Activated CD8-positive, alpha-beta T cell treated with anti-CD3 and anti-CD28 coated beads for 36 hours (primary cell): ENCODE results near the gene CMKLR1. TPM values are rescaled to one million over a fixed set of nuclear protein-coding genes. Genes with fewer than 3 reads are reported as not detected.

ENCODE experiments used
- ATAC-seq: fragments of 200-7000 bp; cut with Tn5 transposase; one replicate; pipeline ENCODE4 v1.10.0; 2021; ENCODE audit warnings: mild to moderate bottlenecking, moderate library complexity
- CTCF ChIA-PET: fragments of 350-600 bp; sonication (Branson Sonifier 250); formaldehyde crosslinking; loops from one replicate; lab custom pipeline; 2021; ENCODE audit warnings: antibody characterized with exemption; lab: Charles Lee
- POLR2A ChIA-PET: fragments of 350-600 bp; sonication (Branson Sonifier 250); formaldehyde crosslinking; loops from one replicate; lab custom pipeline; 2021; ENCODE audit warnings: antibody characterized with exemption; lab: Charles Lee
- DNase-seq: peaks from one replicate; pipeline ENCODE4 v3.0.0-alpha.2; 2020
- H3K27ac Mint-ChIP-seq: one replicate; pipeline ENCODE4 v1.8.0; 2021; ENCODE audit warnings: mild to moderate bottlenecking, mixed read lengths
- H3K27me3 Mint-ChIP-seq: one replicate; pipeline ENCODE4 v1.8.0; 2021; ENCODE audit warnings: mixed read lengths
- H3K36me3 Mint-ChIP-seq: one replicate; pipeline ENCODE4 v1.8.0; 2021; ENCODE audit warnings: low read depth, mixed read lengths
- H3K4me1 Mint-ChIP-seq: one replicate; pipeline ENCODE4 v1.8.0; 2021; ENCODE audit warnings: low read depth, mixed read lengths
- H3K4me3 Mint-ChIP-seq: one replicate; pipeline ENCODE4 v1.8.0; 2021; ENCODE audit warnings: mild to moderate bottlenecking, moderate library complexity, mixed read lengths
- H3K9me3 Mint-ChIP-seq: one replicate; pipeline ENCODE4 v1.8.0; 2021; ENCODE audit warnings: mixed read lengths
- intact Hi-C: fragments of 100-400 bp; cut with micrococcal nuclease; formaldehyde crosslinking; loops from one replicate; pipeline ENCODE4 v1.10.0; 2022
- total RNA-seq, 2 experiments: library from RNA; stranded (reverse); gene quantifications; one replicate each; pipeline ENCODE4 v1.2.3, GENCODE V29; 2021
- TF ChIP-seq, protein P1 (sequence below): fragments of 200-600 bp; IDR thresholded peaks from one replicate; pipeline ENCODE4 v1.8.0; 2022; ENCODE audit warnings: antibody characterized with exemption, mild to moderate bottlenecking

CMKLR1 gene
- total RNA-seq, 2 experiments from 2014 or later, result not detected

DNA sequence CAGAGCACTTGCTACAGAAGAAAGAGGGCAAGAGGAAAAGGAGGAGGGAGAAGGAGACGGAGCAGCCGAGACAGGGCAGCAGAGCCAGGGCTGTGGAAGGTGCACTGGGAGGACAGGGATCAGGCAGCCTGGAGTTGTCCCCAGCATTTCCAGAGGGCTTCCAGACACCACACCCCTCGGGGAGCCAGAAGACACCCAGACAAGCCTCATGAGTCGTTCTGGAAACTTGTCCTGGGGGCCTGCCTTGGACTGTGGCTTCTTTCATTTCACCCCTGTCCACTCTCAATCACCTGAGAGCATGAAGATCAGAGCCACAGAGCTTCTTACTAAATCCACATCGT, 14.1 kb downstream of the CMKLR1 start:
- ChIA-PET CTCF (no interaction called here), POLR2A (interaction anchor here (1.4 kb wide), 1 partner anchor 11 kb away, joined by 3 read pairs; no protein-coding TSS in a partner anchor)
- TF ChIP-seq, protein P1, sequence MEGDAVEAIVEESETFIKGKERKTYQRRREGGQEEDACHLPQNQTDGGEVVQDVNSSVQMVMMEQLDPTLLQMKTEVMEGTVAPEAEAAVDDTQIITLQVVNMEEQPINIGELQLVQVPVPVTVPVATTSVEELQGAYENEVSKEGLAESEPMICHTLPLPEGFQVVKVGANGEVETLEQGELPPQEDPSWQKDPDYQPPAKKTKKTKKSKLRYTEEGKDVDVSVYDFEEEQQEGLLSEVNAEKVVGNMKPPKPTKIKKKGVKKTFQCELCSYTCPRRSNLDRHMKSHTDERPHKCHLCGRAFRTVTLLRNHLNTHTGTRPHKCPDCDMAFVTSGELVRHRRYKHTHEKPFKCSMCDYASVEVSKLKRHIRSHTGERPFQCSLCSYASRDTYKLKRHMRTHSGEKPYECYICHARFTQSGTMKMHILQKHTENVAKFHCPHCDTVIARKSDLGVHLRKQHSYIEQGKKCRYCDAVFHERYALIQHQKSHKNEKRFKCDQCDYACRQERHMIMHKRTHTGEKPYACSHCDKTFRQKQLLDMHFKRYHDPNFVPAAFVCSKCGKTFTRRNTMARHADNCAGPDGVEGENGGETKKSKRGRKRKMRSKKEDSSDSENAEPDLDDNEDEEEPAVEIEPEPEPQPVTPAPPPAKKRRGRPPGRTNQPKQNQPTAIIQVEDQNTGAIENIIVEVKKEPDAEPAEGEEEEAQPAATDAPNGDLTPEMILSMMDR, result no peak
- Mint-ChIP-seq H3K27me3 (no peaks in the 10 kb centered on the region), H3K36me3 (no peaks in the 10 kb centered on the region), H3K9me3 (no peaks in the 10 kb centered on the region), H3K4me3 (no peak overlapping the region), H3K4me1 (peaks cover 3% of the 10 kb centered on the region), H3K27ac (no peak overlapping the region)
- DNase-seq (no peak), ATAC-seq (no peak)
- intact Hi-C loops, result no loop called here

DNA sequence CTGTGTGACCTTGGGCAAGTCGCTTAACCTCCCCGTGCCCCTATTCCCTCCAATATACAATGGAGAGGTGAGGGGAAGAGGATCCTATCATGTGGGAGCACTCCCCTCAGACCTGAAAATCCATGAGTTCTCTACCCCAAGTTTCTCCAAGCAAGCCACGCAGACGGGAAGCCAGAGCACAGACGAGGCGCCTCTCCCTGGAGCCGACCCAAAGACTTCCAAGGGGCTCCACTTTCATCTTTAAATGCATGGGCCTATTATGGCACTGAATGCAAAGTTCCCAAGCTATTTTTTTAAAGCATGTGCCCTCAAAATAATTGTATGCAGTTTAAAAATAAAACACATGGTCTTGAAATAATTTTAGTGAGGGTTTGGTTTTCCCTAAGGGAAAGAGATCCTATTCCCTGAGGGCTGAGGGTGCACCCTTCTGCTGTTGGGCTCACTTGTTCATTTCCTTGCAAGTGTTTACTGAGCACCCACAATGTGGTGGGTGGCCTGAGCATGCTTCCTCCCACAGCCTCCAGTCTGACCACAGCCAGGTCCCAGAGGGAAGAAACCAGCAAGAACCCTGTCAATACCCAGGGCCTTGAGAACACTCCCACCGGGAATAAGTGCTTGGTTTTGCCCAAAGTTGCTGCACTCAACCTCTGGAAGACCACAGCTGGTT, 14.6 kb downstream of the CMKLR1 start:
- TF ChIP-seq, protein P1, result no peak
- intact Hi-C loops, result no loop called here
- Mint-ChIP-seq H3K4me3 (no peak overlapping the region), H3K4me1 (peaks cover 3% of the 10 kb centered on the region), H3K27me3 (no peaks in the 10 kb centered on the region), H3K9me3 (no peaks in the 10 kb centered on the region), H3K27ac (no peak overlapping the region), H3K36me3 (no peaks in the 10 kb centered on the region)
- POLR2A ChIA-PET, result interaction anchor here (1.4 kb wide), 1 partner anchor 11 kb away, joined by 3 read pairs; no protein-coding TSS in a partner anchor
- CTCF ChIA-PET, result no interaction called here
- DNase-seq (no peak), ATAC-seq (no peak)

DNA sequence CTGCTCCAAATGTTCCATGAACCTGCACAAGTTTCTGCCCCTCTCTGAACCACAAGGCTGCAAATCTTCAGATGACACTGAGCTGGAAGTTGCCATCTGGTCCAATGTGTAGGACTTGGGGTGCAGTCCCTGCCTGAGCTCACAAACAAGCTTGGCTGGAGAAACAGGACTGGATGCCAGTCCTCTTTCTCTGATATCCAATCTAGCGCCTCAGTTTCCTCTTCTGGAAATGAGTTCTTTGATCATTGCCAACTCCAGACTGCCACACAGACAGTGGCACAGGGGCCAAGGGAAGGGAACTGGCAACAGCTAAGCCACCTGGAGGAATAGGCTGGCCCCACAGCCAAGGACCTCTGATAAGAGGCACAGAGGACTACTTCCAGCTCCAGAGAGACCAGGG, 15.5 kb downstream of the CMKLR1 start:
- no peak for ATAC-seq
- Mint-ChIP-seq H3K27ac (no peak overlapping the region), H3K4me3 (no peak overlapping the region), H3K27me3 (no peaks in the 10 kb centered on the region), H3K4me1 (peaks cover 3% of the 10 kb centered on the region), H3K9me3 (no peaks in the 10 kb centered on the region), H3K36me3 (no peaks in the 10 kb centered on the region)
- TF ChIP-seq, protein P1, result no peak
- no peak for DNase-seq
- ChIA-PET CTCF (interaction anchor here (1.4 kb wide), 1 partner anchor 11 kb away, joined by 5 read pairs; no protein-coding TSS in a partner anchor), POLR2A (no interaction called here)
- intact Hi-C loops, result no loop called here

DNA sequence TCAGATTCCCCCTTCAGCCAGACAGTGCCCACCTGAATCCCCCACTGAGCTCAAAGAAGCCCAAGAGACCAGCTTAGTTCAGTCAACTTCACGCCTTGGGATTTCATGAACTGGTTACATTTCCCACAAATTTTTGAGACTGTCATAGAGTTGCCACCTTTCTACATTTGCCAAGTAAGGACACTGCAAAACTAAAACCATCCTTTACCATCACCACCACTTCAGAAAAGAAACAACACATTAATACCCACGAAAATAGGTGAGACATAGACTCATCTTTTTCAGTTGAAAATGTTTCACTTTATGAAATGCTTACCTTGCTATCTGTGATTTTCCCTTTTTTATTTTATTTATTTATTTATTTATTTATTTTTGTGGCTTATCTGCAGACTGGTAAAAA, 16.1 kb downstream of the CMKLR1 start:
- ATAC-seq (no peak), DNase-seq (no peak)
- Mint-ChIP-seq H3K4me3 (no peak overlapping the region), H3K4me1 (peaks cover 3% of the 10 kb centered on the region), H3K9me3 (no peaks in the 10 kb centered on the region), H3K27ac (no peak overlapping the region), H3K36me3 (no peaks in the 10 kb centered on the region), H3K27me3 (no peaks in the 10 kb centered on the region)
- intact Hi-C loops, result no loop called here
- TF ChIP-seq, protein P1, result no peak
- CTCF ChIA-PET, result interaction anchor here (1.4 kb wide), 1 partner anchor 10 kb away, joined by 5 read pairs; no protein-coding TSS in a partner anchor
- POLR2A ChIA-PET, result no interaction called here

DNA sequence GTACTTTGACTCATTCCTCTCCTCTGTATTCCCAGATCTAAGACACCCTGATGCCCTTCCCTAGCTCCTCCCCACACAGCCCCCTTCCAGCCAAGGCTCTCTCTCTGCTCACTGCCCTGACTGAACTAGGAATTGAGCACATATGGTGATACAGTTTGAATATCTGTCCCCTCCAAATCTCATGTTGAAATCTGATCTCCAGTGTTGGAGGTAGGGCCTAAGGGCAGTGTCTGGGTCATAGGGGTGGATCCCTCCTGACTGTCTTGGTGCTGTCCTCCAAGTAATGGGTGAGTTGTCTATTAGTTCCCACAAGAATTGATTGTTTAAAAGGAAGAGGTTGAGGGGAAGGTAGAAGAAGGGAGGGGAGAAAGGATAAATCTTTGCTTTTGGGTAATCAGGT, 17.4 kb downstream of the CMKLR1 start:
- Mint-ChIP-seq H3K9me3 (no peaks in the 10 kb centered on the region), H3K27me3 (no peaks in the 10 kb centered on the region), H3K4me1 (peaks cover 3% of the 10 kb centered on the region), H3K27ac (no peak overlapping the region), H3K36me3 (no peaks in the 10 kb centered on the region), H3K4me3 (no peak overlapping the region)
- DNase-seq, result no peak
- ATAC-seq, result no peak
- TF ChIP-seq, protein P1, result no peak
- POLR2A ChIA-PET, result no interaction called here
- CTCF ChIA-PET, result interaction anchor here (1.6 kb wide), 1 partner anchor 10 kb away, joined by 6 read pairs; no protein-coding TSS in a partner anchor
- intact Hi-C loops, result no loop called here
